HT1080 (cell line): Measurements from ENCODE around the gene RAB3D. TPM values are rescaled to one million over a fixed set of nuclear protein-coding genes. Genes with fewer than 3 reads are reported as not detected.

Experiments used
- DNase-seq: peaks from one replicate; pipeline ENCODE4 v3.0.0-alpha.2; 2015; ENCODE audit warnings: low read depth
- total RNA-seq: library from RNA; depleted of rRNA; stranded (reverse); fragments of >200 nt; shearing (Covaris generic); gene quantifications from 2 replicates; pipeline ENCODE4 v1.2.3, GENCODE V29; 2014

Gene RAB3D
- total RNA-seq, 1 experiment from 2014 or later = not detected

DNA sequence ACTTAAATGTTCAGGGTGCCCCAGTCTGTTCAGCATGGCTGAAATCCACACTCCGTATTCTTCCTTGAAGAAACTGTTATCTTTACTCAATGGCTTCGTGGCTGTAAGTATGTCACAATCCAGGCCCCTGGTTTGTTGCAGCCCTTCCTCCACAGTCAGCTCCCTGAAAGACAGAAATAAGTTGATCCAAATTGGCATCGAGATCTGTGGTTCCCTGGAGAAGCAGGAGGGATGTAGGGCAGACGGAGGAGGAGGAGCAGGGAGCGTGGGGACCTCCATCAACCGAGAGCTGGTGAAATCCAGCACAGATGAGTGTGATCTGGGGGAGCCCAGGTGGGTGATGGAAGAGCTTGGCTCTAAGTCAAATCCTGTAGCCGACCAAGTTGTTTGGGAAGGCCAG is 43.2 kb downstream of the RAB3D start:
- DNase-seq = no peak

DNA sequence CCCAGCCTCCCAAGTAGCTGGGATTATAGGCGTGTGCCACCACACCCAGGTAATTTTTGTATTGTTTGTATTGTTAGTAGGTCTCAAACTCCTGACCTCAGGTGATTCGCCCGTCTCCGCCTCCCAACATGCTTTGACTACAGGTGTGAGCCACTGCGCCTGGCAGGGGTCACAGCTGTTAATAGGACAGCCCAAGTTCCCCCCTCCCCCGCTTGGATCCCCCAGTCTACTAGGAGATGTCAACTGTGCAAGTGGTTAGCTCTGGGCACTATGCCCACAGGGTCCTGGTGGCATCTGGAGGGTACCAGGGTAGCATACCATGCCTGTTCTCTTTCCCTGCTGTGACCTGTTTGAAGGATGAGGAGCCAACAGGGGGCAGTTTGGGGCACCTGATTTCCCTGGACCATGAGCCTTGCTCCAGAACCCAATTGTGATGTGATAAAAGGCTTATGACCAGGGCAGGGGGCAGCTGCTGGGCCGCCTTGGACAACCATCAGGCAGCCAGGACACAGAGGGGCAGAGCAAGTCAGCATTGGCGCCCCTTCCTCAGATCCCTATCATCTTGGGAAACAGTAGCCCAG is 43.7 kb downstream of the RAB3D start, which contains the start of gene TSPAN16:
Gene TSPAN16, plus strand, starts transcription at position 496 of the 581 bp plus-strand sequence. CDS start 138 bp downstream, outside the sequence.
- DNase-seq = no peak

GRCh38 chr19:11295180-11295579 is 44.3 kb downstream of the RAB3D start:
- no peak for DNase-seq

DNA sequence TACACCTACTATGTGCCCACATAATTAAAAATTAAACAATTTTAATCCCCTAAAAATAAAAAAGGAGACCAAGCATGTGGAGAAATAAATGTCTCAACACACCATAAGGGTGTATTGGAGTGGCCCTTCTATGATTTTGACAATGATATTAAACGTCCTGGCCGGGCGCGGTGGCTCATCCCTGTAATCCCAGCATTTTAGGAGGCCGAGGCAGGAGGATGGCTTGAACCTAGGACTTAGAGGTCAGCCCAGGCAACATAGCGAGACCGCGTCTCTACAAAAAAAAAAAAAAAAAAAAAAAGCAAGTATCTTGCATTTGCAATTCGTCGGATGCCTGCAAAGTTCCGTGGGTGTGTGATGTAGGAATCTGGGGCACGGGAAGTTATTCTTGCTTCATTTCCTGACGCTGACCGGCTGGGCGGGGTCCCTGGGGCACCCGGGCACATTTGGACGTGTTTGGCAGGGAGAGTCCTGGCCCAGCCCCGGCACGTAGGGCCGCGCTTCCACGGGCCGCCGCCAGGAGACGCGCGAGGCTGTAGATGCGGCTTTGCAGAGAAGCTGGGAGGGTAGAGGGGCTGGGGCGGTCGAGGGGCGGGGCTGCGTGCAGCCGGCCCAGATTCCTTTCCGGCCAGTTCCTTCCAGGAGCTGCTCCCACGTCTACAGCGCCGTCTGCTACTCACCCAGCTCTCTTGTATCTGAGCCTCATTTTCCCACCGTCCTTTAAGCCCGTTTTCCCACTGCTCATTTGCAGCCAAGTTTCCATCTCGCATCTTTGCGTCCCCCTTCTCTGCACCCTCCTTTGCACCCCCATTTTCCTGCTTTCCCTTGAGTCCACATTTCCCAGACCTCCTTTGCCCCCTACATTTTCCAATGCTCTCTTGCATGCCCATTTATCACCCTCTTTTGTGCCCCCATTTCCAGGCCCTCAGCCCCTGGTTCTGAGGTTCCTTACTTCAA is 45.7 kb downstream of the RAB3D start:
- DNase-seq = peak; percentile 95

GRCh38 chr19:11291991-11292390 is 47.5 kb downstream of the RAB3D start:
- no peak for DNase-seq

DNA sequence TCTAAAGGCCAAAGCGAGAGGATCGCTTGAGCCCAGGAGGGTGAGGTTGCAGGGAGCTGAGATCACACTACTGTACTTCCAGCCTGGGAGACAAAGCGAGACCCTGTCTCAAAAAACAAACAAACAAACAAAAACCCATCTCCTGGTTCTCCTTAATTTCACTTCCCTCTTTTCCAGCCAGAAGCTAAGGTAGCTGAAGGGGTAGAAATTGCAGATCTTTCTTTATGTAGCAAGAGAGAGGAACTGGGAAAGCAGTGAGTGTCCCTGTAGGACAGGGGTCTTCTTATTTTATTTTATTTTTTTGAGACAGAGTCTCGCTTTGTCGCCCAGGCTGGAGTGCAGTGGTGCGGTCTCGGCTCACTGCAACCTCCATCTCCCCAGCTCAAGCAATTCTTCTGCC is 48.0 kb downstream of the RAB3D start:
- DNase-seq = no peak

GRCh38 chr19:11290256-11290655 is 49.2 kb downstream of the RAB3D start:
- no peak for DNase-seq

- no peak for DNase-seq
Measured at GRCh38 chr19:11288349-11288748, 51.1 kb downstream of the RAB3D start.

GRCh38 chr19:11286312-11286974 is 53.0 kb downstream of the RAB3D start:
- no peak for DNase-seq

DNA sequence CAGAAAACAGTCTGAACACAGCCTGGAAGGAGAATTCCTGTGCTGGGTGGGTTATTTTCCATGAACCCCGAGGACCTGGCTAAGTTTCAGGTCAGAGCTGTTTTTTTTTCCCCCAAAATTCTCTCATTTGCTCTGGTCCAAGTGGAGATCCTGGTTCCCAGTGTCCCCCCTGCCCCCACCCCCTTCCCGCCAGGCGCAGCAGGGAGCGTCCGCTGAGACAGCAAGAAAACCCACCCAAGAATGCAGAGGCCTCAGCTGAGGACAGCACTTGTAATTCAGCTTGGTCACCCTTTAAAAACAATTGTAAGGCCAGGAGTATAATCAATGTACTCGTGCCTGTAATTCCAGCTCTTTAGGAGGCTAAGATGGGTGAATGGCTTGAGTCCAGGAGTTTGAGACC is 54.9 kb downstream of the RAB3D start:
- no peak for DNase-seq

DNA sequence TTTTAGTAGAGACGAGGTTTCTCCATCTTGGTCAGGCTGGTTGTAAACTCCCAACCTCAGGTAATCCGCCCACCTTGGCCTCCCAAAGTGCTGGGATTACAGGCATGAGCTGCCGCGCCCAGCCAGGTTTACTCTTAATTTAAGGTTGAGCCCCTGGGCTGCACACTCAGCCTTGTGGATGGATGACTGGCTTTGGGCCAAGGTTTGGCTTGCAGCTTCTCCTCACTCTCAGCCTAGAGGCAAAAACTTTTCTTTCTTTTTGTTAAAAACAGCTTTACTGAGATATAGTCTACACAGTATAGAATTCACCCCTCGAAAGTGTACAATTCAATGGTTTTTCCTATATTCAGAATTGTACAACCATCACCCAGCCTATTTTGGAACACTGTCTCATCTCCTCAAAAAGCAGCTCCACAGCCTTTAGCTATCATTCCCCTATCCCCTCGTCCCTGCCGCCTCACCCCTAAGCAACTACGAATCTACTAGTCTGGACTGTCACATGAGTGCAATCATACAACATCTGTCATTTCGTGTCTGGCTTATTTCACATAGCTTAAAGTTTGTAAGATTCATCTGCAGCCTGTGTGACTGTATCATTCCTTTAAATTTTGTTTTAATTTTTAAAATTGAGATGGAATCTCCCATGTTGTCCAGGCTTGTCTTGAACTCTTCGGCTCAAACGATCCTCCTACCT is 58.0 kb downstream of the RAB3D start:
- no peak for DNase-seq

GRCh38 chr19:11279505-11280236 is 59.8 kb downstream of the RAB3D start:
- DNase-seq = peak; percentile 41

DNA sequence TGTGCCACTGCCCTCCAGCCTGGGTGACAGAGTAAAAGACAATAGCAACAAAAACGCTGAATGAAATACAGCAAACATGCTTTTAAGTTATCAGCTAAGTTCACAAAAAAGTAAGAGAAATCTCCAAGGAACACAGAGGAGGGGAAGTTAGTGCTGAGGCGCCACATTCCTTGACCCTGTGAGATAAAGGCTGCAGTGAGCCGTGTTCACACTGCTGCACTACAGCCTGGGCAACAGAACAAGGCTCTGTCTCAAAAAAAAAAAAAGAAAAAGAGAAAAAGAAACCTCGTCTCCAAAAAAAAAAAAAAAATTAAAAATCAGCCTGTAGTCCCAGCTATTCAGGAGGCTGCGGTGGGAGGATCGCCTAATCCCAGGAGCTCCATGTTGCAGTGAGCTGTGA is 60.8 kb downstream of the RAB3D start:
- no peak for DNase-seq

GRCh38 chr19:11274533-11275086 is 64.8 kb downstream of the RAB3D start:
- no peak for DNase-seq

DNA sequence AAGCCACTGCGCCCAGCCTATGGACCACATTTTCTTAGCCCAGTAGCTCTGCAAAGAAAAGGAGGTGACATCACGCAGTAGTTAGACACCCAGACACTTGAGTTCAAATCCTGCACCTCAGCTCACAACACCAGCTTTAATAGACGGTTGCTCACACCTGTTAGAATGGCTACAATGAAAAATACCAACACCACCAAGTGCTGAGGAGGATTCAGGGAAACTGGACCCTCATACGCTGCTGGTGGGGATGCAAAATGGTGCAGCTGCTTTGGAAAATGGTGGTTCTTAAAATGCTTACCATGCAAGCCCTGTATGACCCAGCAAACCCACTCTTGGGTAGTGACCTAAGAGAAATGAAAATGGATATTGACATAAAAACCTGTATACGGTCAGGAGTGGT is 65.5 kb downstream of the RAB3D start:
- DNase-seq = no peak

DNA sequence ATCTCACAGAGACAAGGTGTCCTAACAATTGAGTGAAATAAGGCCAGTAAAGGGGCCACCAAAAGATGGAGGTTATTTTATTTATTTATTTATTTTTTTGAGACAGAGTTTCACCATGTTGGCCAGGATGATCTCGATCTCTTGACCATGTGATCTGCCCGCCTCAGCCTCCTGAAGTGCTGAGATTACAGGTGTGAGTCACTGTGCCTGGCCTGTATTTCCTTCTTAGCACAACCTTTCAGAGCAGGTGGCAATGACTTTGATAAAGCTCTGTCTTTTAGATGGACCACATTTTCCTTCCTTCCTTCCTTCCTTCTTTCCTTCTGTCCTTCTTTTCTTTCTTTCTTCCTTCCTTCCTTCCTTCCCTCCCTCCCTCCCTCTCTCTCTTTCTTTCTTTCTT is 66.2 kb downstream of the RAB3D start:
- no peak for DNase-seq
